A673 (cell line): ENCODE results near the gene ERC1. TPM values are rescaled to one million over a fixed set of nuclear protein-coding genes. Genes with fewer than 3 reads are reported as not detected.

Experiments used
- BruUV-seq: library from RNA; stranded (reverse); fragments of 400-500 nt; replicated peaks from 2 replicates; lab custom pipeline; 2021; lab: Mats Ljungman, UMichigan
- CTCF ChIA-PET: fragments of 300-600 bp; sonication (Branson Sonifier 250); formaldehyde crosslinking; loops from one replicate; lab custom pipeline; 2022; ENCODE audit warnings: antibody characterized with exemption; lab: Charles Lee
- POLR2A ChIA-PET: fragments of 300-600 bp; sonication (Branson Sonifier 250); formaldehyde crosslinking; loops from one replicate; lab custom pipeline; 2022; ENCODE audit warnings: antibody characterized with exemption; ENCODE audit not compliant: low non-redundant PET; lab: Charles Lee
- DNase-seq: peaks from one replicate; pipeline ENCODE4 v3.0.0-alpha.2; 2015; ENCODE audit warnings: low spot score
- H3K27ac ChIP-seq: fragments of 200-600 bp; sonication (generic); 2 replicates; pipeline ENCODE4 v1.5.1; 2016; ENCODE audit warnings: mixed run types, low read depth, mild to moderate bottlenecking, mixed read lengths, antibody characterized with exemption, low read length; ENCODE audit not compliant: poor library complexity, severe bottlenecking
- H3K27me3 ChIP-seq: fragments of 200-600 bp; sonication (generic); replicated peaks from 2 replicates; pipeline ENCODE4 v1.6.1; 2017; ENCODE audit warnings: mixed run types, low read depth, mild to moderate bottlenecking, mixed read lengths, antibody characterized with exemption, low read length; ENCODE audit not compliant: insufficient read depth, poor library complexity
- H3K36me3 ChIP-seq: fragments of 200-600 bp; sonication (generic); 2 replicates; pipeline ENCODE4 v1.6.1; 2016; ENCODE audit warnings: mixed run types, mild to moderate bottlenecking, mixed read lengths, antibody characterized with exemption, low read length; ENCODE audit not compliant: insufficient read depth, poor library complexity, severe bottlenecking
- H3K4me1 ChIP-seq: fragments of 200-600 bp; sonication (generic); 2 replicates; pipeline ENCODE4 v1.6.1; 2017; ENCODE audit warnings: mixed run types, mild to moderate bottlenecking, mixed read lengths, antibody characterized with exemption, low read length; ENCODE audit not compliant: insufficient read depth, poor library complexity, severe bottlenecking
- H3K4me3 ChIP-seq: fragments of 200-600 bp; sonication (generic); 2 replicates; pipeline ENCODE4 v1.5.1; 2016; ENCODE audit warnings: low read depth, mixed run types, mild to moderate bottlenecking, mixed read lengths, low read length; ENCODE audit not compliant: poor library complexity, severe bottlenecking
- H3K9me3 ChIP-seq: fragments of 200-600 bp; sonication (generic); 2 replicates; pipeline ENCODE4 v1.6.1; 2016; ENCODE audit warnings: mixed run types, low read depth, mild to moderate bottlenecking, mixed read lengths, antibody characterized with exemption, low read length; ENCODE audit not compliant: poor library complexity, severe bottlenecking
- CTCF ChIP-seq: fragments of 300-800, 200-600 bp; sonication (generic); conservative IDR thresholded peaks from 2 replicates; pipeline ENCODE4 v1.5.1; 2017; ENCODE audit warnings: low read depth, mild to moderate bottlenecking, antibody characterized with exemption, low read length, moderate library complexity, mixed read lengths
- EZH2 ChIP-seq: fragments of 200-600 bp; sonication (generic); IDR thresholded peaks from 2 replicates; pipeline ENCODE4 v1.6.1; 2017; ENCODE audit warnings: borderline replicate concordance, low read depth, mild to moderate bottlenecking, mixed read lengths, antibody characterized with exemption, low read length; ENCODE audit not compliant: poor library complexity, severe bottlenecking
- intact Hi-C: fragments of 100-400 bp; cut with micrococcal nuclease; formaldehyde crosslinking; loops from one replicate; pipeline ENCODE4 v1.10.0; 2022; ENCODE audit not compliant: unreplicated experiment
- total RNA-seq: library from RNA; stranded (reverse); gene quantifications from 2 replicates; pipeline ENCODE4 v1.2.3, GENCODE V29; 2021

Gene ERC1
- total RNA-seq, 1 experiment from 2014 or later: 60.7 TPM

- no TSS peak for BruUV-seq
- TF ChIP-seq EZH2 (no peak), CTCF (no peak)
- Histone ChIP-seq H3K4me1 (peaks cover 8% of the 10 kb centered on the region), H3K36me3 (peaks cover 10% of the 10 kb centered on the region), H3K9me3 (no peaks in the 10 kb centered on the region), H3K27me3 (no peaks in the 10 kb centered on the region), H3K27ac (no peak overlapping the region), H3K4me3 (no peak overlapping the region)
- DNase-seq: no peak
- CTCF ChIA-PET: no interaction called here
- intact Hi-C loops: no loop called here
- POLR2A ChIA-PET: no interaction called here
These were observed 39.8 kb downstream of the ERC1 start for GRCh38 chr12:1030779-1031178.

- Histone ChIP-seq H3K36me3 (no peaks in the 10 kb centered on the region), H3K27me3 (no peaks in the 10 kb centered on the region), H3K27ac (no peak overlapping the region), H3K9me3 (no peaks in the 10 kb centered on the region), H3K4me1 (peaks cover 8% of the 10 kb centered on the region), H3K4me3 (no peak overlapping the region)
- POLR2A ChIA-PET: no interaction called here
- BruUV-seq: no TSS peak
- DNase-seq: no peak
- TF ChIP-seq CTCF: no peak
- no peak for TF ChIP-seq EZH2
- intact Hi-C loops: no loop called here
- CTCF ChIA-PET: no interaction called here
These were observed 43.2 kb downstream of the ERC1 start for GRCh38 chr12:1034243-1034642.

GRCh38 chr12:1034751-1035457 lies 43.9 kb downstream of the ERC1 start:
- Histone ChIP-seq H3K9me3 (no peaks in the 10 kb centered on the region), H3K4me3 (no peak overlapping the region), H3K27me3 (no peaks in the 10 kb centered on the region), H3K27ac (no peak overlapping the region), H3K4me1 (peaks cover 8% of the 10 kb centered on the region), H3K36me3 (no peaks in the 10 kb centered on the region)
- no peak for DNase-seq
- TF ChIP-seq EZH2 (no peak), CTCF (no peak)
- no TSS peak for BruUV-seq
- intact Hi-C loops: no loop called here
- POLR2A ChIA-PET: no interaction called here
- CTCF ChIA-PET: no interaction called here
